Mucosa of rectum (tissue), 2 donors: ENCODE data around the gene PPIL6.
A peak's percentile ranks its signal among the peaks of the same experiment; 100 is the strongest.

Experiments used
- H3K27ac ChIP-seq, 2 donors: one replicate each; pipeline ENCODE4 v1.7.0; 2013; ENCODE audit warnings: inconsistent platforms in 2 of 2, low read depth in 2 of 2, low read length in 2 of 2
- H3K27me3 ChIP-seq, 2 donors: one replicate each; pipeline ENCODE4 v1.7.0; 2013; ENCODE audit warnings: low read length in 2 of 2; ENCODE audit not compliant: control insufficient read depth in 2 of 2, insufficient read depth in 2 of 2
- H3K36me3 ChIP-seq, 2 donors: one replicate each; pipeline ENCODE4 v1.7.0; 2013; ENCODE audit warnings: low read length in 2 of 2; ENCODE audit not compliant: control insufficient read depth in 2 of 2, insufficient read depth in 2 of 2
- H3K4me1 ChIP-seq, 2 donors: one replicate each; pipeline ENCODE4 v1.7.0; 2013; ENCODE audit warnings: low read length in 2 of 2, mild to moderate bottlenecking in 1 of 2; ENCODE audit not compliant: control insufficient read depth in 2 of 2, insufficient read depth in 2 of 2
- H3K4me3 ChIP-seq, 2 donors: one replicate each; pipeline ENCODE4 v1.7.0; 2013; ENCODE audit warnings: low read length in 2 of 2
- H3K9ac ChIP-seq, 2 donors: one replicate each; pipeline ENCODE4 v1.7.0; 2013; ENCODE audit warnings: low read length in 2 of 2, low read depth in 1 of 2, mild to moderate bottlenecking in 1 of 2
- H3K9me3 ChIP-seq, 2 donors: one replicate each; pipeline ENCODE4 v1.7.0; 2013; ENCODE audit warnings: low read length in 2 of 2; ENCODE audit not compliant: control insufficient read depth in 2 of 2
- donor health status: healthy.
- donor health status: Normal muscosa, but diverticular disease.

PPIL6 gene

DNA sequence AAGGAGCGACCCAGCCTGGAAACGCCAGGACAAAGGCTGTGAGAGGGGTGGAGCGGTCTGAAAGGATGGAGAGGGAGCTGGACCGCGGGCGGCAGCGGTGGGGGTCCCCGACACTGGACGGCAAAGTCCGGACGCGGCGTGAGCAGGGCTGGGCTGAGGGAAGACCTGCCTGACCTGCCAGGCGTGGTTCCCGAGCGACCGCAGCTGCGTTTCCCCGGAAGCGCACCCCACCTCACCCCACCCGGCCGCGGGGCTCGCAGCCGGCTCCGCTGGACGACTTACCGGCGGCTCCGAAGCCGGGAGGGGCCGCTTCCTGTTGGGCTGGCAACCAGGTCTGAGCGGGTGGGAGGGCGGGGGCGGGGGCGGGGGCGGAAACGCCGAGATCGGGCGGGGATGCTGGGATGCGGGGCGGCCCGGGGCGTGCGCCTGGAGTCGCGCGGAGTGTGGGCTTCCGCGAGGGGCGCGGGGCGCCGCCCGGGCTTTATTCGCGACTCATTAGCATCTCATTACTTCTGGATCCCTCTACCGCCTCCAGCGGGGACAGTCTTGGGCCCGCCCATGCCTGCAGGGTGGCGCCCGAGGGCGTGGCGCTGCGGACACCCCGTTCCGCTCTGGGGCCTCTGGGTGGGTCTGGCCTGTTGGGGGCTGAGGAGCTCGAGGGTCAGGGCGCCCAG, 15.1 kb upstream of the PPIL6 start, which contains the start of gene MICAL1:
TSS of gene MICAL1 (minus strand) at position 336 of the 674 bp plus-strand sequence. CDS start 1,576 bp downstream, outside the sequence.
- peaks cover 7 to 13% of the 10 kb centered on the region in 2 donors for H3K36me3 ChIP-seq
- peak within 1 kb of the TSS; percentile 84 to 87 for H3K9ac ChIP-seq
- peak within 1 kb of the TSS; percentile 92 to 95 for H3K27ac ChIP-seq
- peaks cover 33 to 36% of the 10 kb centered on the region in 2 donors for H3K4me1 ChIP-seq
- H3K27me3 ChIP-seq, result no peaks in the 10 kb centered on the region
- no peaks in the 10 kb centered on the region for H3K9me3 ChIP-seq
- H3K4me3 ChIP-seq, result peak within 1 kb of the TSS; percentile 87 to 91

DNA sequence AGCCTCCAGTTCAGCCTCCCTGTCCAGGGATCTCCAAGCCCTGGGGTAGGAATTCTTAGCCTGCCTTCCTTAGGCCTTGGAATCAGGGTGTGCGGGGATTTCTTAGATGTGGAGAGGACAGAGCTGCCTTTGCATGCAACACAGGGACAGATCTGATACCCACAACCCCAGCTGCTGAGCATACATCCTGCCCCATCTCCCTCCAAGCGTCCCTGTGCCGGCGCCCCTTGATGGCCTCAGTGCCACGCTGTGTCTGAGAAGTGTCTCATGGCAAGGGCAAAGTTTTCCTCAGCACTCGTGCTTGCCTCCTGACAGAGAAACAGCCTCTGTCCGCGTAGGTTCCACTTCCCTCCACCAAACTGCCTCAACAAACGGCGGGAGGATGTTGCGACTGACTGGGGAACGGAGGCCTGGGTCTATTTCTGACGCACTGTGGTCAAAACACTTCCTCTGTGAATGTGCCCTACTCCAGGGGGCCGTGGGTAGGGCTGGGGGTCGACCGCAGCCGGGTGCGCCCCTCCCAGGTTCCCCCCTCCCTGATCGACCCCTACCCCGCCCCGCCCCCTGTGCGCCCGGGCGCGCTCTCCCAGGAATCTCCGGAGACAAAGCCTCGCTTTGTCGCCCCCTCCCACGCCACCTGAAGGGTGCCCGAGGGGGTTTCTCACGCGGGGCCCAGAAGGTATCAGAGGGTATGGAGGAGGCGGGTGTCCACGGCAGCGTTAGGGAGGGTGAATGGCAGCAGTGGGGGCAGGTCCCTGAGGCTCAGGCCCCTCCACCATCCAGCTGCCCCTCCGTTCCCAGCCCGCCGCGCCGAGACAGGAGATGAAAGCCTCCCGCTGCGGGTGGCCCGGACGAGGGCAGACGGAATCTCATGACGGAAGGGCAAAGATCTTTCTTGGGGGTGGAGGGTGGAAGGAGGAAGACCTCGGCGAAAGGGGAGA, 14.3 kb upstream of the PPIL6 start:
- H3K4me3 ChIP-seq, result peak overlapping the region; percentile 87 to 91
- no peaks in the 10 kb centered on the region for H3K27me3 ChIP-seq
- H3K9me3 ChIP-seq, result no peaks in the 10 kb centered on the region
- peaks cover 7 to 14% of the 10 kb centered on the region in 2 donors for H3K36me3 ChIP-seq
- peaks cover 36 to 39% of the 10 kb centered on the region in 2 donors for H3K4me1 ChIP-seq
- H3K9ac ChIP-seq, result peak overlapping the region; percentile 81 to 84
- peak overlapping the region; percentile 92 to 95 for H3K27ac ChIP-seq

DNA sequence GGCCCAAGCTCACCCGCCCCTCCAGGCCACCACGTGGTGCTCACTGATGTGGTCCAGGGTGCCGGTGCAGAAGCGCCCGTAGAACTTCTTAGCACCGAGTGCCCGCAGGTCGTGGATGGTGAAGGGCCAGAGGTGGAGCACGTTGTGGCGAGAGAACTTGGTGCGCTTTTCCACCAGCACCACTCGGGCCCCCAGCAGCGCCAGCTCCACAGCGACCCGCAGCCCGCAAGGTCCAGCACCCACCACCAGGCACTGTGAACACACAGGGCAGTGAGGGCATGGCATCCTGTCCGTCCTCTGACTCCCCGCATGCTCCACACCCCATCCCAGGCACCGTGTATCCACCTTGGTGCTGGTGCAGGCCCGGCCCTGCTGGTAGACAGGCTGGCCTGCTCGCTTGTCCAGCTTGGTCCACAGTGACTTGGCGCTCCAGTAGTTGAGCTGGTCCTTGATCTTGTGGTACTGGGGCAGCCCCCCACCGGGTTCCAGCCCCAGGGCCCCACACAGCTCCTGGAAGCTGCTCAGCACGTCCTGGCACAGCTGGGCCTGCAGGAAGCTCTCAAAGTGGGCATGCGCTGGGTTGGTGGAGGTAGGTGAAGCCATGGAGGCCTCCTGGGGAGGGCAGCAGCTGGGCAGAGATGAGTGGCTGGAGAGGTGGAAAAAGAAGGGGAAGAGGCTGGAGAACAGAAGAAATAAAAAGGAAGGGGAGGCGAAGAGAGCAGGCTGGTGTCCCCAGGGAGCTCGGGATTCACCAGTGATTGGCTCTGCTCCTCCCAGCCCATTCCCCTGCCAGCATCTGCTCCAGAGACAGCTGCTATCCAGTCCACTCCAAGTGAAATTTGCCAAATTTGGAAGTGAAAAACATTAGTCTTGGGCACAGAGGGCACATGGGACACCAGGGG, 13.4 kb upstream of the PPIL6 start:
- H3K36me3 ChIP-seq, result peaks cover 7 to 16% of the 10 kb centered on the region in 2 donors
- peak overlapping the region; percentile 92 to 95 for H3K27ac ChIP-seq
- peak overlapping the region; percentile 81 to 83 for H3K9ac ChIP-seq
- no peaks in the 10 kb centered on the region for H3K9me3 ChIP-seq
- H3K27me3 ChIP-seq, result no peaks in the 10 kb centered on the region
- H3K4me3 ChIP-seq, result peak overlapping the region; percentile 87 to 91
- H3K4me1 ChIP-seq, result peaks cover 36 to 39% of the 10 kb centered on the region in 2 donors

DNA sequence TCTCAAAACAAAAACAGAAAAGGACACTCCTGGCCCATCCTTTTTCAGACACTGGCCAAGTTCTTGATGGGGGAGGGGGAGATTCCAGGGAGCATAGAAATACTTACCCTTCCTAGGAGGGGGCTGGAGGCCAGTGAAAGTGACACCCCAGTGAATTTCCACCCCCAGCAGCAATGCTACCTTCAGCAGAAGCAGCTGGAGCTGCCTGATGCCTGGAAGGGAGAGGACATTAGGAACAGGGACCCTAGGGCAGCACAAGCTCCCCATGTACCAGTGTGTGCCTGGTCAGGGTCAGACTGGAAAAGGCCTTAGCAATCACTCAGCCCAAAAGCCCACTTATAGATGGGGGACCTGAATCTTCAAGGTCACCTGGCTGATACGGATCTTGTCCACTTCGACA, 12.7 kb upstream of the PPIL6 start:
- Histone ChIP-seq H3K4me1 (peaks cover 33 to 35% of the 10 kb centered on the region in 2 donors), H3K4me3 (no peak overlapping the region), H3K27me3 (no peaks in the 10 kb centered on the region), H3K9me3 (no peaks in the 10 kb centered on the region), H3K36me3 (peaks cover 7 to 17% of the 10 kb centered on the region in 2 donors), H3K27ac (peak overlapping the region in 1 of 2 donors; percentile 92), H3K9ac (no peak overlapping the region)

DNA sequence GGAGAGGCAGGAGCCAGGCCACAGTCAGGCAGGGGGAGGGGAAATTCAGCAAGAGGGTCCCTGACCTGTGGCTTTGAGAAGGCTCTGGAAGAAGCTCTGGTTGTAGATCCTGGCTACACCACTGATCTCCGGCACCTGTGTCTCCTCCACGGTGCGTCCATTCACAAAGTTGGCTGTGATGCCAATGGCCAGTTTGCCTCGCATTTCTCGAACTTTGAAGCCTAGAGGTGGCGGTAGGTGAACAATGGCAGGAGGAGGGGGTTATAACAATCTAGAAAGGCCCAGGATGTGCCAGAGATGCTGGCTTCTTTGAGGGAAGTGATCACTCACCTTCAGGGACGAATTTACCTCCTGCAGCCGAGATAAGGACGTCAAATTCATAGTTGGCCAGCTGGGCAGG, 11.8 kb upstream of the PPIL6 start:
- Histone ChIP-seq H3K27ac (no peak overlapping the region), H3K9ac (no peak overlapping the region), H3K9me3 (no peaks in the 10 kb centered on the region), H3K4me1 (peaks cover 27 to 29% of the 10 kb centered on the region in 2 donors), H3K4me3 (no peak overlapping the region), H3K27me3 (no peaks in the 10 kb centered on the region), H3K36me3 (peaks cover 7 to 19% of the 10 kb centered on the region in 2 donors)

DNA sequence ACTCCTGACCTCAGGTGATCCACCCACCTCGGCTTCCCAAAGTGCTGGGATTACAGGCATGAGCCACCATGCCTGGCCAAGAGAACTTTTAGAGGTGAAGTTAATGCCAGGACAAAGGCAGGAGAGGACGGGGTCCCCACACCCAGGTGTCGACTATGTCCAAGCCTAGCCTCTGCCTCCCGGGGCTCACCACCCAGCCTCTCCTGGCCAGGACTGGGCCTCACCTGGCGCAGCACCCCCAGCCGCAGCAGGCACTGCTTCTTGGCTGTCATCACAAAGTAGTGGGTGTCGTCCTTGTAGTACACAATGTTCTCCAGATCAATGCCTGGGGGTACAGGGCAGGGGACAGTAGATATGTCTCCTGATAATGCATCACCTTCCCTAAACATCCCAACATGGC, 10.9 kb upstream of the PPIL6 start:
- H3K27ac ChIP-seq, result no peak overlapping the region
- no peak overlapping the region for H3K9ac ChIP-seq
- no peaks in the 10 kb centered on the region for H3K9me3 ChIP-seq
- H3K4me3 ChIP-seq, result no peak overlapping the region
- H3K36me3 ChIP-seq, result peaks cover 8 to 25% of the 10 kb centered on the region in 2 donors
- H3K27me3 ChIP-seq, result no peaks in the 10 kb centered on the region
- H3K4me1 ChIP-seq, result peaks cover 22% of the 10 kb centered on the region in 2 donors

DNA sequence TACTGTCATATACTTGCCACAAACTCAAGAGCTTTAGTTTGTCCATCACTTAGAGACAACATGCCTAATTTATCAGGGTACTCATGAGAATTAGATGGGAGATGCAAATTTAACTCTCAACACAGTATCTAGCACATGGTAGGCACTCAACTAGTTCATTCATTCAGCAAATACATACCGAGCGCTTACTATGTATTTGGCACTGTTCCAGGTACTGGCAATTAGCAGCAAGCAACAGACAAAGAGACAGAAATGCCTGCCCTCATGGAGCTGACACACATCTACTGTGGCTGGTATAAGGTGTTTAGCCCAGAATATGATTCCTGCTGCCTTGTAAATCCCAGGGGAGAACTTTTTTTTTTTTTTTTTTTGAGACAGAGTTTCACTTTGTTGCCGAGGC, 10.4 kb upstream of the PPIL6 start:
- Histone ChIP-seq H3K9me3 (no peaks in the 10 kb centered on the region), H3K27me3 (no peaks in the 10 kb centered on the region), H3K9ac (no peak overlapping the region), H3K36me3 (peaks cover 10 to 28% of the 10 kb centered on the region in 2 donors), H3K4me1 (peaks cover 20% of the 10 kb centered on the region in 2 donors), H3K4me3 (no peak overlapping the region), H3K27ac (no peak overlapping the region)

DNA sequence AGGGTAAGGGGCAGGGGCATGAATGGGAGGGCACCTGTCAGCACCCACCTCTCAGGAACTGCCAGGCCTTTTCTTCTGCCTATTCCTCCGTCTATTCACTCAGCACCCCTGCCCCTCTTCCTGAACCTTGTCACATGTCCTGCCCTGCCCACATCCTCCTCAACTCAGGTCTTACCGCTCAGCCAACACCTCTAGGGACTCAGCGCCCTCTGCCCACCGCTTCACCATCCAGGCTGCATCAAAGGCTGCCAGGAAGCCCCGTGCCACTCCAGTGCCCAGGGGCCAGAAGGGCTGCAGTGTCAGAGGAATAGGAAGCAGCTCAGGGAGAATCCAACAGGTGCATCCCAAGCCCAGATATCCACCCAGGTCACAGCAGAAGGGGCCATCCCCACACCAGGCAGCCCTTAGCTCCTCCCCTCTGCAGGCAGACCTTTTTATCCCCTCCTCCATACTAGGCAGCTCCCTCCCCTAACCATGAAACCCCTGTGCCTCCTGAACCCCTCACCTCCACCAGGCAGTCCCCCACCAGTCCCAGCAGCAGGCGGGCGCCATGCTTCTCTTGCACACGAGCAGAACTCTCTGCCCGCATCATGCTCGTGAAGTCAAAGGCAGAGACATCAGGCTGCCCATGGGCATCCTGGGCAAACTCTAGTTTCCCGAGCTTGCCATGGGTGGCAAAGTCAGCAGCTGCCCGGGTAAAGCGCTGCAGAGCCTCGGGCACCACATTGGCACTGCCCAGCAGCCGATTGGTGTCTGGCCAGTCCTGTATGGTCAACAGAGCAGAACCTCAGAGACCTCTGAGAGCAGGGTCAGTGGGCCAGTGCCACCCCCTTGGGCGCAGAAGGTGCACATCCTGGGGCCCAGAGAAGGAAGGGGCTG, 9.6 kb upstream of the PPIL6 start:
- no peak overlapping the region for H3K4me3 ChIP-seq
- no peak overlapping the region for H3K9ac ChIP-seq
- no peak overlapping the region for H3K27ac ChIP-seq
- H3K27me3 ChIP-seq, result no peaks in the 10 kb centered on the region
- H3K4me1 ChIP-seq, result peaks cover 23 to 24% of the 10 kb centered on the region in 2 donors
- H3K36me3 ChIP-seq, result peaks cover 18 to 35% of the 10 kb centered on the region in 2 donors
- no peaks in the 10 kb centered on the region for H3K9me3 ChIP-seq
